ENCODE measurements around the gene GCC1.

GRCh38 chr7:127582361-127582760 lies 3.0 kb downstream of the GCC1 start:
- TF ChIP-seq SIN3A (IDR thresholded peaks at IDR 0.05; ENCODE audit: borderline replicate concordance, insufficient read depth, low read length) (no peak), TAF1 (IDR thresholded peaks at IDR 0.05; ENCODE audit: borderline replicate concordance, insufficient read depth, low read length) (no peak), POLR2AphosphoS5 (IDR thresholded peaks at IDR 0.05; ENCODE audit: low read depth, low read length) (no peak), REST (IDR thresholded peaks at IDR 0.05; ENCODE audit: insufficient read depth in 1 of 2, low read depth in 2 of 2, low read length in 2 of 2) (no peak)

Data from PFSK-1 (cell line).